ENCODE results near the gene EFHD1.
"Not testable (repeated sequence)": the region's sequence is repeated elsewhere in the genome, so short reads cannot be mapped to it uniquely, and the experiment has no call there.

EFHD1 gene

GRCh38 chr2:232652505-232652851, 19.1 kb downstream of the EFHD1 start:
- no peak for ATAC-seq
- no peak for DNase-seq

- ATAC-seq = no peak
- no peak for DNase-seq
These were observed 20.0 kb downstream of the EFHD1 start for GRCh38 chr2:232653441-232653840.

- DNase-seq (no peak), ATAC-seq (no peak)
These were observed 22.0 kb downstream of the EFHD1 start for GRCh38 chr2:232655392-232655791.

- ATAC-seq (no peak), DNase-seq (no peak)
These were observed 24.9 kb downstream of the EFHD1 start for GRCh38 chr2:232658217-232658785.

GRCh38 chr2:232659359-232659758, 26.0 kb downstream of the EFHD1 start:
- DNase-seq = no peak
- no peak for ATAC-seq

GRCh38 chr2:232662486-232663260, 29.3 kb downstream of the EFHD1 start:
- DNase-seq (no peak), ATAC-seq (no peak)

- ATAC-seq (no peak), DNase-seq (no peak)
These were observed 32.8 kb downstream of the EFHD1 start for GRCh38 chr2:232666051-232666805.

- DNase-seq = no peak
- ATAC-seq = no peak
These were observed 34.7 kb downstream of the EFHD1 start for GRCh38 chr2:232667989-232668583.

GRCh38 chr2:232668805-232669444, 35.5 kb downstream of the EFHD1 start:
- ATAC-seq = no peak
- no peak for DNase-seq

GRCh38 chr2:232672588-232672987, 39.2 kb downstream of the EFHD1 start:
- ATAC-seq (no peak), DNase-seq (no peak)

- DNase-seq (no peak), ATAC-seq (no peak)
These were observed 41.1 kb downstream of the EFHD1 start for GRCh38 chr2:232674491-232674890.

- no peak for ATAC-seq
- DNase-seq = no peak
These were observed 42.0 kb downstream of the EFHD1 start for GRCh38 chr2:232675381-232675780.

- DNase-seq (no peak), ATAC-seq (no peak)
These were observed 46.6 kb downstream of the EFHD1 start for GRCh38 chr2:232680006-232680405.

GRCh38 chr2:232681527-232681926, 48.1 kb downstream of the EFHD1 start:
- ATAC-seq (no peak), DNase-seq (no peak)

- DNase-seq (no peak), ATAC-seq (no peak)
These were observed 50.0 kb downstream of the EFHD1 start for GRCh38 chr2:232683368-232683767.

- ATAC-seq, DNase-seq: not testable (repeated sequence)
These were observed 52.0 kb downstream of the EFHD1 start for GRCh38 chr2:232685391-232685790.

GRCh38 chr2:232687382-232688160, 54.2 kb downstream of the EFHD1 start:
- DNase-seq (no peak), ATAC-seq (no peak)

GRCh38 chr2:232688201-232688600, 54.8 kb downstream of the EFHD1 start:
- no peak for ATAC-seq
- no peak for DNase-seq

- ATAC-seq (no peak), DNase-seq (no peak)
These were observed 55.9 kb downstream of the EFHD1 start for GRCh38 chr2:232689152-232689910.

GRCh38 chr2:232691117-232691516, 57.7 kb downstream of the EFHD1 start:
- DNase-seq, ATAC-seq: not testable (repeated sequence)

- no peak for DNase-seq
- ATAC-seq = no peak
These were observed 59.9 kb downstream of the EFHD1 start for GRCh38 chr2:232693344-232693743.

All from stimulated activated naive CD8-positive, alpha-beta T cell treated with anti-CD3 and anti-CD28 coated beads, Interleukin-15, Interleukin-2, amounts not matched to agents 100 U/mL and 50 U/mL, for 24 hours (primary cell).